ENCODE results near the gene MSLN. TPM values are rescaled to one million over a fixed set of nuclear protein-coding genes. Genes with fewer than 3 reads are reported as not detected.
A peak's percentile ranks its signal among the peaks of the same experiment; 100 is the strongest.
"Not testable (repeated sequence)": the region's sequence is repeated elsewhere in the genome, so short reads cannot be mapped to it uniquely, and the experiment has no call there.

The MSLN gene
- polyA plus RNA-seq, 2 donors: 0.87 to 3.7 TPM

DNA sequence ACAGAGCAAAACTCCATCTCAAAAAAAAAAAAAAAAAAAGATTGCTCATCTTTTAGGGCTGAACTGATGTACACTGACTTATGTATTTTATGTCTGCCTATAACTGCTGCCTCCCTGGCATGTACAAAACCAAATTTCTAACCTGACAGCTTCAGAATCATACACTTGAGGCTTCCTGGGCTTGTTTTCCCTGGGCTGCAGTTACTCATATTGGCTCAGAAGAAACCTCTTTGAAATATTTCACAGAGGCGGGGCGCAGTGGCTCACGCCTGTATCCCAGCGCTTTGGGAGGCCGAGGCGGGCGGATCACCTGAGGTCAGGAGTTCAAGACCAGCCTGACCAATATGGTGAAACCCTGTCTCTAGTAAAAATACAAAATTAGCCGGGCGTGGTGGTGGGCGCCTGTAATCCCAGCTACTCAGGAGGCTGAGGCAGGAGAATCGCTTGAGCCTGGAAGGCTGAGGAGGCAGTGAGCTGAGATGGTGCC is 6.4 kb upstream of the MSLN start:
- not testable (repeated sequence) for H3K9me3 ChIP-seq (ENCODE audit: control insufficient read depth in 2 of 2, insufficient read depth in 1 of 2, low read depth in 1 of 2, low read length in 1 of 2); H3K27ac ChIP-seq (ENCODE audit: low read depth in 2 of 2, low read length in 1 of 2); H3K4me1 ChIP-seq (ENCODE audit: control insufficient read depth in 2 of 2, insufficient read depth in 2 of 2, low read length in 1 of 2); H3K36me3 ChIP-seq (ENCODE audit: control insufficient read depth in 2 of 2, insufficient read depth in 2 of 2, low read length in 1 of 2); H3K27me3 ChIP-seq (ENCODE audit: control insufficient read depth in 1 of 2, insufficient read depth in 2 of 2, low read length in 2 of 2); H3K4me3 ChIP-seq (ENCODE audit: low read depth in 1 of 2, low read length in 2 of 2)
- WGBS, 2 donors: 80 to 85% methylated on average over 11 of the region's 11 CpGs

DNA sequence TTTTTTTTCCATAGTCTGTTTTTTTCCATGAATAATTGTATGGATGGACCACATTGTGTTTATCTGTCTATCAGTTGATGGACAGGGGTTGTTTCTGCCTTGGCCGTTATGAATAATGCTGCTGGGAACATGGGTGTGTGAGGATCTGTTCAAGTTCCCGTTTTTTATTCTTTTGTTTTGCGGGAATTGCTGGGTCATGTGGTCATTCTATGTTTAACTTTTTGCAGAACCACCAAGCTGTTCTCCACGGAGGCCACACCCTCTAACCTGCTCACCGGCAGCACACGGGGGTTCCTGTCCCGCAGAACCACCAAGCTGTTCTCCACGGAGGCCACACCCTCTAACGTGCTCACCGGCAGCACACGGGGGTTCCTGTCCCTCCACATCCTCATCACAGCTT is 5.9 kb upstream of the MSLN start:
- Histone ChIP-seq H3K27ac (ENCODE audit: low read depth in 2 of 2, low read length in 1 of 2) (no peak overlapping the region), H3K27me3 (ENCODE audit: control insufficient read depth in 1 of 2, insufficient read depth in 2 of 2, low read length in 2 of 2) (peaks cover 0 to 3% of the 10 kb centered on the region in 2 donors), H3K36me3 (ENCODE audit: control insufficient read depth in 2 of 2, insufficient read depth in 2 of 2, low read length in 1 of 2) (no peaks in the 10 kb centered on the region), H3K4me3 (ENCODE audit: low read depth in 1 of 2, low read length in 2 of 2) (no peak overlapping the region), H3K9me3 (ENCODE audit: control insufficient read depth in 2 of 2, insufficient read depth in 1 of 2, low read depth in 1 of 2, low read length in 1 of 2) (no peaks in the 10 kb centered on the region), H3K4me1 (ENCODE audit: control insufficient read depth in 2 of 2, insufficient read depth in 2 of 2, low read length in 1 of 2) (peaks cover 0 to 5% of the 10 kb centered on the region in 2 donors)
- WGBS, 2 donors: 37 to 39% methylated on average over 11 of the region's 11 CpGs

DNA sequence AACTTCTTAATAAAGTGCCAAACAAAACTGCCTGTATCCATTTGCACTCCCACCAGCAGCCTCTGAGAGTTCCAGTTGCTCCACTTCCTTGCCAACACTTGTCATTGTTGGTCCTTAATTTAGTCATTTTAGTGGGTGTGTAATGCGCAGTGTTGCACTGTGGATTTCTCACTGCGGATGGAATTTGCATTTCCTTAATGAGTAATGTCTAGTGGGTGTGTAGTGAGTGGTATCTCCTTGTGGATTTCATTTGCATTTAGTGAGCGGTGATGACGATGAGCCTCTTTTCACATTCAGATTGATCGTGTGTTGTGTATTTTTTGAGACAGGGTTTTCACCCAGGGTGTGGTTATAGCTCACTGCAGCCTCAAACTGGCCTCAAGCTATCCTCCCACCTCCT is 4.1 kb upstream of the MSLN start:
- Histone ChIP-seq H3K27ac (ENCODE audit: low read depth in 2 of 2, low read length in 1 of 2) (no peak overlapping the region), H3K36me3 (ENCODE audit: control insufficient read depth in 2 of 2, insufficient read depth in 2 of 2, low read length in 1 of 2) (no peaks in the 10 kb centered on the region), H3K4me3 (ENCODE audit: low read depth in 1 of 2, low read length in 2 of 2) (no peak overlapping the region), H3K27me3 (ENCODE audit: control insufficient read depth in 1 of 2, insufficient read depth in 2 of 2, low read length in 2 of 2) (peaks cover 0 to 3% of the 10 kb centered on the region in 2 donors), H3K4me1 (ENCODE audit: control insufficient read depth in 2 of 2, insufficient read depth in 2 of 2, low read length in 1 of 2) (peaks cover 0 to 9% of the 10 kb centered on the region in 2 donors), H3K9me3 (ENCODE audit: control insufficient read depth in 2 of 2, insufficient read depth in 1 of 2, low read depth in 1 of 2, low read length in 1 of 2) (no peaks in the 10 kb centered on the region)
- WGBS, 2 donors: 87 to 92% methylated on average over 5 of the region's 5 CpGs

DNA sequence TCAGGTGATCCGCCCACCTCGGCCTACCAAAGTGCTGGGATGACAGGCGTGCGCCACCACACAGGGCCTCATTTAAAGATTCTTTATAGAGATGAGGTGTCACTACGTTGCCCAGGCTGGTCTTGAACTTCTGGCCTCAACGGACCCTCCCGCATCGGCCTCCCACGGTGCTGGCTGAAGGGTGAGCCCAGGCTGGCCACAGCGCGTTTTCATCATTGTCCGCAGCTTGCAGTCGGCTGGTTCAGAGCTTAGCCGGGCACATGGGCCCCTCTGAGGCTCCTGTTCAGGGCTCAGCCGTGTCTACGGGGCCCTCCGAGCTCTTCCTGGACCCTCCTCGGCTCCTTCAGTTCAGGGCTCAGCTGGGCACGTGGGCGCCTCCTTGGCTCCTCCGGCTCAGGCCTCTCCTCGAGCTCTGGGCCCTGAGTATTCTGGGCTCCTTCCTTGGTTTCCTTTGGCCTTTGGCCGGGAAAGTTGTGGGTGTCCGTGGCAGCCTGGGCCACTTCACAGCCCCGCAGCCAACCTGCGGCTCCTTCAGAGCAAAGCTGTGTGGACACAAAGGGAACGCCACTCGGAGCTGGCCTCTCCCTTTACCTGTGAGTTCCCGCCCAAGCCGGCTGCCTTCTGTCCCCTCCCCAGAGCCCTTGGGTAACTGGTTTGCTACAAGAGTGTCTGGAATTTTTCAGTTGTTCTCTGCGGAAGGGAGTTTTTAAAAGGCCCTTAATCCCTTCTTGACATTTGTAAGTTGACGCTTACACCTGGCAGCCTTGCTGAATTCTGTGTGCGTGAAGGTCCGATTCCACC is 1.2 kb upstream of the MSLN start:
- 68 to 70% methylated on average over 34 of the region's 34 CpGs for WGBS, 2 donors
- H3K9me3 ChIP-seq (ENCODE audit: control insufficient read depth in 2 of 2, insufficient read depth in 1 of 2, low read depth in 1 of 2, low read length in 1 of 2): no peaks in the 10 kb centered on the region
- H3K27ac ChIP-seq (ENCODE audit: low read depth in 2 of 2, low read length in 1 of 2): peak overlapping the region; percentile 50 to 59
- no peaks in the 10 kb centered on the region for H3K36me3 ChIP-seq (ENCODE audit: control insufficient read depth in 2 of 2, insufficient read depth in 2 of 2, low read length in 1 of 2)
- H3K4me1 ChIP-seq (ENCODE audit: control insufficient read depth in 2 of 2, insufficient read depth in 2 of 2, low read length in 1 of 2): peaks cover 0 to 5% of the 10 kb centered on the region in 2 donors
- no peaks in the 10 kb centered on the region for H3K27me3 ChIP-seq (ENCODE audit: control insufficient read depth in 1 of 2, insufficient read depth in 2 of 2, low read length in 2 of 2)
- no peak overlapping the region for H3K4me3 ChIP-seq (ENCODE audit: low read depth in 1 of 2, low read length in 2 of 2)

DNA sequence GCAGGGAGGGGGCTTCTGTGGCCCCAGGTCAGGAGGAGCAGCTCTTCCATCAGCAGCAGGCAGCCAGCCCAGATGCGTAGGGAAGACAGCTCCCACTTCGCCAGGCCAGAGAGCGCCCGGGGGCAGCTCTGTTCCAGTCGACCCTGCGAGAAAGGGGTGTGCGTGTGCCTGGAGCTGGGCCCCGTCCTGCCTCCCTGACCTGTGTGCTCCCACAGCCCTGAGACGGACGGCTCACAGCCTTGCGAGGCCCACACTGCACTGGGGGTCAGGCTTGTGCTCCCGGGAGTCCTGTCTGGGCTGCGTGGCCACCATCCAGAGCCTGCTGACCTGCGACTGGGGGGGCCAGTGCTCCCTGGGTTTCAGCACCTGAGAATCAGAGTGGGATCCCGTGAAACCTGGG is 469 bp upstream of the MSLN start:
- Histone ChIP-seq H3K36me3 (ENCODE audit: control insufficient read depth in 2 of 2, insufficient read depth in 2 of 2, low read length in 1 of 2) (no peaks in the 10 kb centered on the region), H3K9me3 (ENCODE audit: control insufficient read depth in 2 of 2, insufficient read depth in 1 of 2, low read depth in 1 of 2, low read length in 1 of 2) (no peaks in the 10 kb centered on the region), H3K27me3 (ENCODE audit: control insufficient read depth in 1 of 2, insufficient read depth in 2 of 2, low read length in 2 of 2) (no peaks in the 10 kb centered on the region), H3K27ac (ENCODE audit: low read depth in 2 of 2, low read length in 1 of 2) (peak overlapping the region; percentile 50 to 59), H3K4me3 (ENCODE audit: low read depth in 1 of 2, low read length in 2 of 2) (no peak overlapping the region), H3K4me1 (ENCODE audit: control insufficient read depth in 2 of 2, insufficient read depth in 2 of 2, low read length in 1 of 2) (peaks cover 0 to 5% of the 10 kb centered on the region in 2 donors)
- WGBS, 2 donors: 41 to 58% methylated on average over 15 of the region's 15 CpGs

DNA sequence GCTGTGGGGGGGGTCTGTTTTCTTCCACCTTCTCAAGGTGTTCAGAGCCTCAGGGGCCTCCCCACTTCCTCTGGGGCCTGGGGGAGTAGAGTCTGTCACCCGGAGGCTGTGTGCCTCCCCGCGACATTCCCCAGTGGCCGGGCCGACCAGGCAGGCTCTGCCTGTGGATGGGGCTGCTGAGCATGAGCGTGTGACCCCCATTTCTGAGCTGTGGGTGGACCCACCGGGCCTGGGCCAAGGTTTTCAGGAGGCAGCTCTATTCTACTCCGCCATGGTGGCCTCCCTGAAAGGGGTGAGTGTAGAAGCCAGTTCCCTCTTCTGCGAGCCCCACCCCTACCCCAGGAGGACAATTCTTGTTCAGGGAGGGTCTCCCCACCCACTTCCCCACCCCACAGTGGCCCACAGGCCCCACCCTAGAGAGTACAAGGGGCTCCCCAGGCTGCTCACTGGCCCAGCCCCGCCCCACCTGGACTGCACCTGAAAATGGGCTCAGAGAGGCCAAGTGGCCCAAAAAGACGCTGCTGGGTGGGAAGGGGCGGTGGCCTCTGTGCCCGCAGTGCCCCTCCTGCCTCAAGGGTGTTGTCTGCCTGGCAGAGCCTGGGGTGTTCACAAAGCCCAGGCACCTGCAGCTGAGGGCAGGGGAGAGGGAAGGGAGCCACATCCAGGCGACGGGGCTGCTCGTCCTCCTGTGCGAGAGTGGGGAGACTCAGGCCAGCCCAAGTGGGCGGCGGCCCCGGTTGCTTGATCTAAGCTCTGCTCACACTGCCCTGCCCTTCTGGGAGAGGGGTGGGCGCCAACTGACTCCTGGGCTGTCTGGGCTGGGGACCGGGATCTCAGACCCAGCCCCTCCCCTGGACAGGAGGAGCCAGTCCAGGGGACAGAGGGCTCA is 1.3 kb downstream of the MSLN start:
- H3K4me1 ChIP-seq (ENCODE audit: control insufficient read depth in 2 of 2, insufficient read depth in 2 of 2, low read length in 1 of 2): peaks cover 0 to 5% of the 10 kb centered on the region in 2 donors
- H3K27ac ChIP-seq (ENCODE audit: low read depth in 2 of 2, low read length in 1 of 2): no peak overlapping the region
- no peaks in the 10 kb centered on the region for H3K27me3 ChIP-seq (ENCODE audit: control insufficient read depth in 1 of 2, insufficient read depth in 2 of 2, low read length in 2 of 2)
- H3K9me3 ChIP-seq (ENCODE audit: control insufficient read depth in 2 of 2, insufficient read depth in 1 of 2, low read depth in 1 of 2, low read length in 1 of 2): no peaks in the 10 kb centered on the region
- H3K36me3 ChIP-seq (ENCODE audit: control insufficient read depth in 2 of 2, insufficient read depth in 2 of 2, low read length in 1 of 2): no peaks in the 10 kb centered on the region
- H3K4me3 ChIP-seq (ENCODE audit: low read depth in 1 of 2, low read length in 2 of 2): no peak overlapping the region
- 51 to 57% methylated on average over 22 of the region's 22 CpGs for WGBS, 2 donors

DNA sequence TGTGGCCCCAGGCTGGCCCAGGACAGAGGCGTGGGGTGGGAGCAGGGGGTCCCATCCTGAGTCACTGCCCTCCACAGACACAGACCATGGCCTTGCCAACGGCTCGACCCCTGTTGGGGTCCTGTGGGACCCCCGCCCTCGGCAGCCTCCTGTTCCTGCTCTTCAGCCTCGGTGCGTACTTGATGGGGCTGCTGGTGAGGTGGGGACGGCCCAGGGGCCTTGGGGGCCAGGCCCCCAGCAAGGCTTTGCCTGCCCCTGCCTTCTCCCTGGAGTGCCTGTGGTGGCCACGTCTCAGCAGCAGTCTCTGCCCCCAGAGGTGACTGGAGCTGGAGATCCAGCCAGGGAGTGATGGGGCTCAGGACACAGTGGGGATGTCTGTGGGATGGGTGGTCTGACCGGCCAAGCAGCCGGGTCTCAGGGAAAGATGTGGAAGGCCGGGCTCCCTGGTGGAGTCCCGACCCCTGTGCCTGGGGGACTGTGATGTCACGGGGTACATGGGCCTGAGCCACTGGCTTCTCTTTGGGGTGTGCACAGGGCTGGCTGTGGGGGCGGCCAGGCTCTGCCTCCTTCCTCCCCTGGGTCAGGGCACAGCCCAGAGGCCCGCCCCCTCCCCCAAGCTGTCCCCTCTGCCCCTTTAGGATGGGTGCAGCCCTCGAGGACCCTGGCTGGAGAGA is 2.2 kb downstream of the MSLN start:
- 71 to 76% methylated on average over 17 of the region's 17 CpGs for WGBS, 2 donors
- Histone ChIP-seq H3K27me3 (ENCODE audit: control insufficient read depth in 1 of 2, insufficient read depth in 2 of 2, low read length in 2 of 2) (no peaks in the 10 kb centered on the region), H3K9me3 (ENCODE audit: control insufficient read depth in 2 of 2, insufficient read depth in 1 of 2, low read depth in 1 of 2, low read length in 1 of 2) (no peaks in the 10 kb centered on the region), H3K27ac (ENCODE audit: low read depth in 2 of 2, low read length in 1 of 2) (no peak overlapping the region), H3K36me3 (ENCODE audit: control insufficient read depth in 2 of 2, insufficient read depth in 2 of 2, low read length in 1 of 2) (no peaks in the 10 kb centered on the region), H3K4me1 (ENCODE audit: control insufficient read depth in 2 of 2, insufficient read depth in 2 of 2, low read length in 1 of 2) (peaks cover 2 to 5% of the 10 kb centered on the region in 2 donors), H3K4me3 (ENCODE audit: low read depth in 1 of 2, low read length in 2 of 2) (no peak overlapping the region)

DNA sequence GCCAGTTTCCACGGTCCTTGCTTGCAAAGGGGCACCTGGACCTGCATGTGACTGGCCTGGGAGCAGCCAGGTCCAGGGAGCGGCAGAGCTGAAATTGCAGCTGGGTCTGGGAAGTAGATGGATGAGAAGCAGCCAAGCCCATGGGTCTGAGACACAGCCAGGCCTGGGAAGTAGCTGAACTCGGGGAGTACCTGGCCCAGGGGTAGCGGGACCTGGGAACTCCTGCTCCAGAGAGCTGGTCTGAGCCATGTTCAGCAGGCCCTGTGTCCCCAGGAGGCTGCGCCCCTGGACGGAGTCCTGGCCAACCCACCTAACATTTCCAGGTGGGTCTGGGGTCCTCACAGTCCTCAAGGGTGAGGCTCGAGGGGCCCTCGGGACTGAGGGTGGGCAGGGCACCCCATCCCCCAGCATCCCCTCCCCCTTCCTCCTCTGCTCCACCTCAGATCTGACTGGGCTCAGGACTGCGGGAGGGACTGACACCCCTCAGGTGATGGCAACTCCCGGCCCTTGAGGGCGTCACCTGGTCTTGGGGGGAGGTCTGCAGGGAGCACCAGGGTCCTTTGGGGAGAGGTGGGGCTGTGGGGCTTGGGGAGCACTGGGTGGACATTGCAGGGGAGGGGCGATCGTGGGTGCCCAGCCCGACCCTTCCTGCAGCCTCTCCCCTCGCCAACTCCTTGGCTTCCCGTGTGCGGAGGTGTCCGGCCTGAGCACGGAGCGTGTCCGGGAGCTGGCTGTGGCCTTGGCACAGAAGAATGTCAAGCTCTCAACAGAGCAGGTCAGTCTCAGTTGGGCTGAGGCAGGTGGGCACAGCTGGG is 3.0 kb downstream of the MSLN start:
- no peaks in the 10 kb centered on the region for H3K36me3 ChIP-seq (ENCODE audit: control insufficient read depth in 2 of 2, insufficient read depth in 2 of 2, low read length in 1 of 2)
- no peaks in the 10 kb centered on the region for H3K27me3 ChIP-seq (ENCODE audit: control insufficient read depth in 1 of 2, insufficient read depth in 2 of 2, low read length in 2 of 2)
- peaks cover 2 to 7% of the 10 kb centered on the region in 2 donors for H3K4me1 ChIP-seq (ENCODE audit: control insufficient read depth in 2 of 2, insufficient read depth in 2 of 2, low read length in 1 of 2)
- no peak overlapping the region for H3K4me3 ChIP-seq (ENCODE audit: low read depth in 1 of 2, low read length in 2 of 2)
- no peaks in the 10 kb centered on the region for H3K9me3 ChIP-seq (ENCODE audit: control insufficient read depth in 2 of 2, insufficient read depth in 1 of 2, low read depth in 1 of 2, low read length in 1 of 2)
- WGBS, 2 donors: 57 to 62% methylated on average over 20 to 21 of the region's 21 CpGs
- H3K27ac ChIP-seq (ENCODE audit: low read depth in 2 of 2, low read length in 1 of 2): no peak overlapping the region
